NCI-H1694 treated with DMSO at 0.1 percent for 48 hours (cell line): ENCODE data around the gene ESD.
"Not testable (repeated sequence)": the region's sequence is repeated elsewhere in the genome, so short reads cannot be mapped to it uniquely, and the experiment has no call there.

Experiments used
- DNase-seq: peaks from one replicate; lab custom pipeline; 2025; lab: John Stamatoyannopoulos, UW

ESD gene, protein sequence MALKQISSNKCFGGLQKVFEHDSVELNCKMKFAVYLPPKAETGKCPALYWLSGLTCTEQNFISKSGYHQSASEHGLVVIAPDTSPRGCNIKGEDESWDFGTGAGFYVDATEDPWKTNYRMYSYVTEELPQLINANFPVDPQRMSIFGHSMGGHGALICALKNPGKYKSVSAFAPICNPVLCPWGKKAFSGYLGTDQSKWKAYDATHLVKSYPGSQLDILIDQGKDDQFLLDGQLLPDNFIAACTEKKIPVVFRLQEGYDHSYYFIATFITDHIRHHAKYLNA

GRCh38 chr13:46796515-46797474, at the start of gene ESD:
Gene ESD, minus strand, starts transcription at chr13:46797161. Its CDS starts 5,748 bp downstream, at chr13:46791413.
- DNase-seq: peak; percentile 70

DNA sequence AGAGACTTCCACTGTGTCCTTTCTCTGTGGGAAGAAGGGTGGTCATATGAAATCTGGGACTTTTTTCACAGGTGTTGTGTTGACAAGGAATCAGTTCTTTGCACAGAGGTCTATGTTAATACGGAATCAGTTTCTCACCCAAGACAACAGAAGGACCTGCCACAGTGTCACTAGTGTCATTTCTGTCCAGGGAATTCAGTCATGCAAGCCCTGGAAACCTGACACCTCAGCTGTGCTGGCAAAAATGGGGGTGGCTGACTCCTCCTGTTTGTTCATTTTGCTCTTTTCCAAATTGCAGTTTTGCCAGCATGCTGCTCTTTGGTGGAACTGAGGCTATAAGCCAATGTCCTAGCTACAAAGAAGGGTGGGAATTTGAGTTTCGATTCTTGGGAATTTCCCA, 49.8 kb upstream of the ESD start:
- no peak for DNase-seq

- DNase-seq: no peak
Measured at GRCh38 chr13:46845146-46845545, 48.2 kb upstream of the ESD start.

DNA sequence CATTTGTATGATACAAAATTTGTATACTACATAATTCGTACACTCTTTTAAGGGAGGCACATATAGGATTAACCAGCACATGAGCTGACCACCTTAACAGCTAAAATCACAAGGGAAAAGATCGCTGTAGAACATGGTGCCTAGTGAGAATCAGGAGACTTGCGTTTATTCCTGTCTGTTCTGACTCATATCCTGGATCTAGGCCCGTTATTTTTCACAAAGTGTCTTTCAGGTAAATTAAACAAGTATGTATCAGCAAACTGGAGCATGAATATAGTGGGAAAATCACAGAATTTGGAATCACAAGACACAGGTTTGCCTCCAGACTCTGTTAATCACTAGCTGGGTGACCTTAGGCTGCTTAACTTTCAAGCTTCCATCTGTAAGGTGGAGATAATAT, 47.5 kb upstream of the ESD start:
- no peak for DNase-seq

GRCh38 chr13:46839399-46839798, 42.4 kb upstream of the ESD start:
- DNase-seq: no peak

DNA sequence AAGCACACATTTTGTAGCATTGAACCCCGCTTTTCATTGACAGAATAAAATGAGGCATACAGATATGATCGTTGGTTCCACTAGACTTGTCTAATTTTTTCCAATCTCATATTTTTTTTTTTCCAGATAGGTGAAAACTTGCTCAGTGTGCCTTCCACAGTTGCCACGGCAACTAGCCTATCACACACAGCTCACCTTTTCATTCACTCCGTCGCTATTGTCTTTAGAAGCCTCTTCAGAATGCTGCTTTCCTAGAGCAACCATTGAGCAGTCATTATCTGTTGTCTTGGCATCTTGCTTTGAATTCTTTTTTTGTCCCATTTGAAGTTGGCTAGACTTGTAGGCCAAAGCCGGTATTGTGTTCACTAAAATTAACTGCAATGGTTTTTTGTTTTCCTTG, 37.7 kb upstream of the ESD start:
- DNase-seq: no peak

- DNase-seq: peak; percentile 35
Measured at GRCh38 chr13:46831588-46832194, 34.7 kb upstream of the ESD start.

- no peak for DNase-seq
Measured at GRCh38 chr13:46830405-46831005, 33.5 kb upstream of the ESD start.

GRCh38 chr13:46822551-46822950, 25.6 kb upstream of the ESD start:
- no peak for DNase-seq

- DNase-seq: no peak
Measured at GRCh38 chr13:46817838-46818476, 21.0 kb upstream of the ESD start.

DNA sequence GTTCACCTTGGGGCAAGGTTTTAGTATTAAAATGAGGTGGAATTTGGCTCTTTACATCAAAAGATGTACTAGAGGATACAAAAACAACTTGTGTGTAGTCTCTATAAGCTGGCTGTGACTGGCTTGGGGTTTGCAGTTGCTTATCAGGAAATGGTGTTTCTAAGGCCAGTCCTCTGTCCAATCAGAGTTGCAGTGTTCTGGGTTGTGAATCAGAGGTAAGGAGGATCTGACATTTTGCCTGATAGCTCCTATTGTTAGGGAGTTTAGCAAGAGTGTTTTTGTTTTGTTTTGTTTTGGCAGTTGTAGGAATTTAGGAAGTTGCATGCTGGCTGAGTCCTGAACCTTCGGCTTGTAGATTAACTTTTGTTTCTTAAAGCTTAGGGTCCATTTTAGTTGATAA, 20.1 kb upstream of the ESD start:
- DNase-seq: no peak

DNA sequence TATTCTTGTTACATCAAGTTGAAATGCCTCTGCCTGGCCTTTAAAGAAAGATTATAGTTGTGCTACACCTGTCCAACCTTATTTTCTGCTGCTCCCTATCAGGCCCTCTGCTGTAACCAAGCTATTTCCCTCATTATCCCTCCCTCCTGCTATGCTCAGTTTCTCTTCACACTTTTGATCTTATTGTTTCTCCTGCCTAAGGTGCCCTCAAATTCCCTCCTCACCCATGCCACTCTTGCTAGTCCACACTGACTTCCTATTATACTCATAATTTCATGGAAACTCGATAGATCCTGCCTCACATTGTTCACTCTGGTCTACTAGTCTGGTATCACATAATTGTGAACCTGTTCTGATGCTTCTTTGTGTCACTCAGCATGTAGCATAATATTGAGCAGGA, 19.4 kb upstream of the ESD start:
- no peak for DNase-seq

DNA sequence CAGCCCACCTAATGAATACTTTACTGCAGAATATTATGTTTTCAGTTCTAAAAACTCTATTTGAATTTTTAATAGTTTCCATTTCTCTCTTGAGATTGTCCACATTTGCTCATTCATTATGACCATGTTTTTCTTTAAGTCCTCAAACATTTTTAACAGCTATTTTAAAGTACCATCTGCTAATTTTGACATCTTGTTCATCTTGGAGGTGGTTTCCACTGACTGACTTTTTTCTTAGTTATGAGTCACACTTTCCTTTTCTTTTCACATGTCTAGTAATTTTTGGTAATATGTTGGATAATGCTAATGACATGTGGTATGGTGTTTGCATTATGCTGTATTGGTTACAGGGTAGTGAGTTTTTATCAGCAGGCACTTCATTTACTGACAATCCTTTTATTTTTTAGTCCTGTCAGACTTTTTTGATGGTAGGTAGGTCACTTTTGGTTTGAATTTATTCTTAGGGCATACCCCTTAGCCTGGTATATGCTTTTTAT, 15.4 kb upstream of the ESD start:
- DNase-seq: no peak

- DNase-seq: no peak
Measured at GRCh38 chr13:46810440-46810839, 13.5 kb upstream of the ESD start.

- DNase-seq: not testable (repeated sequence)
Measured at GRCh38 chr13:46804921-46805320, 8.0 kb upstream of the ESD start.

- no peak for DNase-seq
Measured at GRCh38 chr13:46804391-46804815, 7.4 kb upstream of the ESD start.

GRCh38 chr13:46803586-46803985, 6.6 kb upstream of the ESD start:
- DNase-seq: no peak

- no peak for DNase-seq
Measured at GRCh38 chr13:46801858-46802257, 4.9 kb upstream of the ESD start.

DNA sequence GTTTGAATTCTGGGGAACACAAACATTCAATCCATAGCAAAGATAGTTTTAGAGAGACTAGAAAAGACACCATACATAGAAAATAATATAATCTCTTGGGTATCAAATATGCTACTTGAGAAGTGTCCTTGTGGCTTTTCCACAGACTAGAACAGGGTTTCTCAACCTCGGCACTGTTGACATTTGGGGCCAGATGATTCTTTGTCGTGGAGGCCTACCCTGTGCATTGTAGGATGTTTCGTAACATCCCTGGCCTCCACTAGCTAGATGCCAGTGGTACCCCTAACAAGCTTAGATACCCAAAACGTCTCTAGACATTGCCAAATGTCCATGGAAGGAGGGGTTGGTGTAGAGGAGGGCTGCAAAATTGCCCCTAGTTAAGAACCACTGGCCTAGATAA, 2.2 kb upstream of the ESD start:
- no peak for DNase-seq

GRCh38 chr13:46797501-46798237, 708 bp upstream of the ESD start:
- DNase-seq: no peak

DNA sequence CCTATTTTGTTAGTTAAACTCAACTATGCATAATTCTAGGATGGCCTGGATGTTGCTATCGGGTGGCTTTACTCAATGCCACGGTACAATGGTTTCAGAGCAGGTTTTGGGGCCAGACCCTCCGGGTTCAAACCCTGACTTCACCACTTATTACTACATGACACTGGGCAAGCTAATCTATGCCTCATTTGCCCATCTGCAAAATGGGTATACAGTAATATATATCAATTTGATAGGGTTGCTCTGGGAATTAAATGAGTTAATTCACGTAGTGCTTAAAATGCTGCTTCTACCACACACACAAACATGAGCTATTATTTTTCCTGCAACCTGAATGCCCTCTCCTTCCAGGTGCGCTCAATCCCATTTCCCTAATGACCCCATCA, 839 bp downstream of the ESD start:
- DNase-seq: no peak
